Small intestine (tissue), 7 donors: ENCODE results near the gene PLK4. TPM values are rescaled to one million over a fixed set of nuclear protein-coding genes. Genes with fewer than 3 reads are reported as not detected.
"Not testable (repeated sequence)": the region's sequence is repeated elsewhere in the genome, so short reads cannot be mapped to it uniquely, and the experiment has no call there.

Experiments used
- DNase-seq, 2 donors: peaks; one replicate each; pipeline versions ENCODE4 v3.0.0 to v3.0.0-alpha.2; 2013
- FAIRE-seq: peaks from 2 replicates; lab custom pipeline; 2012; peaks lifted over from hg19 to GRCh38; lab: Jason Lieb, UNC
- H3K27ac ChIP-seq, 3 donors: one replicate each; pipeline ENCODE4 v1.5.1; 2013; ENCODE audit warnings: low read length in 2 of 3, mild to moderate bottlenecking in 2 of 3, control low read depth in 1 of 3, inconsistent platforms in 1 of 3, low read depth in 1 of 3, moderate library complexity in 1 of 3
- H3K27me3 ChIP-seq, 3 donors: one replicate each; pipeline ENCODE4 v1.6.1; 2013; ENCODE audit warnings: low read length in 3 of 3, inconsistent platforms in 1 of 3; ENCODE audit not compliant: control insufficient read depth in 3 of 3, insufficient read depth in 3 of 3
- H3K36me3 ChIP-seq, 3 donors: one replicate each; pipeline ENCODE4 v1.6.1; 2013; ENCODE audit warnings: low read length in 3 of 3, inconsistent platforms in 1 of 3, low read depth in 1 of 3, mild to moderate bottlenecking in 1 of 3, moderate library complexity in 1 of 3; ENCODE audit not compliant: control insufficient read depth in 3 of 3, insufficient read depth in 2 of 3
- H3K4me1 ChIP-seq, 3 donors: one replicate each; pipeline ENCODE4 v1.6.1; 2013; ENCODE audit warnings: low read length in 2 of 3, inconsistent platforms in 1 of 3, low read depth in 1 of 3, mild to moderate bottlenecking in 1 of 3, moderate library complexity in 1 of 3; ENCODE audit not compliant: control insufficient read depth in 3 of 3, insufficient read depth in 2 of 3
- H3K4me3 ChIP-seq, 3 donors: one replicate each; pipeline ENCODE4 v1.5.1; 2013; ENCODE audit warnings: low read length in 3 of 3, control low read depth in 1 of 3, inconsistent platforms in 1 of 3, low read depth in 1 of 3, mild to moderate bottlenecking in 1 of 3, moderate library complexity in 1 of 3
- H3K9me3 ChIP-seq, 2 donors: one replicate each; pipeline ENCODE4 v1.6.1; 2013; ENCODE audit warnings: low read depth in 1 of 2, low read length in 1 of 2; ENCODE audit not compliant: control insufficient read depth in 2 of 2, insufficient read depth in 1 of 2
- WGBS, 3 donors: extraction: QIAGEN DNeasy Blood & Tissue Kit; methylation state at CpG; one replicate each; pipeline ENCODE4 v1.1.7; 2013; 5-methylcytosine and 5-hydroxymethylcytosine counted together
- polyA plus RNA-seq, 4 donors: library from polyadenylated mRNA; stranded (reverse) in 3 of 4; unstranded in 1 of 4; fragments of 200-250 nt in 3 of 4; fragments of 120-200 nt in 1 of 4; gene quantifications; one replicate each; pipeline versions ENCODE4 v1.2.1 to v1.2.3, GENCODE V29; 2013
- donor health status: healthy with polysubstance abuse.
- donor health status: control.
- donor health status: control.
- donor health status: Bipolar disorder and iron deficiency.
- donor health status: healthy.

PLK4 gene
- polyA plus RNA-seq, 4 donors, result 1.1 to 9.5 (median 5.0) TPM

DNA sequence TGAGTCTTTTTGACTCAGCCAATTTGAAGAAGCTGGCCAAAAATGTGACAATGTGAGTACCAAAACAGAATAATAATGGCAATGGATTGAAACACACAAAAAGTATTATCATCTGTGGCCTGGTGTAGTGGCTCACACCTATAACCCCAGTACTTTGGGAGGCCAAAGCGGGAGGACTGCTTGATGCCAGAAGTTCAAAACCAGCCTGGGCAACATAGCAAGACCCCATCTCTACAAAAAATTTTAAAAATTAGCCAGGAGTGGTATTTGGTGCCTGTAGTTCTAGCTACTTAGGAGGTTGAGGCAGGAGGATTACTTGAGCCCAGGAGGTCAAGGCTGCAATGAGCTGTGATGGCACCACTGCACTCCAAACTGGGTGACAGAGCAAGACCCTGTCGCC, 41.5 kb downstream of the PLK4 start:
- 96 to 100% (median 100%) methylated on average over 2 of the region's 2 CpGs for WGBS, 3 donors
- no peaks in the 10 kb centered on the region for H3K27me3 ChIP-seq
- peaks cover 0 to 13% (median 9%) of the 10 kb centered on the region in 3 donors for H3K36me3 ChIP-seq
- H3K9me3 ChIP-seq, result no peaks in the 10 kb centered on the region
- DNase-seq, result no peak
- no peak for FAIRE-seq
- no peak overlapping the region for H3K4me3 ChIP-seq
- no peaks in the 10 kb centered on the region for H3K4me1 ChIP-seq
- no peak overlapping the region for H3K27ac ChIP-seq

GRCh38 chr4:127925720-127926119, 45.0 kb downstream of the PLK4 start:
- not testable (repeated sequence) for H3K4me1 ChIP-seq, H3K4me3 ChIP-seq, H3K27ac ChIP-seq, FAIRE-seq, DNase-seq, H3K9me3 ChIP-seq, H3K27me3 ChIP-seq
- peaks cover 0 to 18% (median 9%) of the 10 kb centered on the region in 3 donors for H3K36me3 ChIP-seq
- WGBS, 3 donors, result 98 to 100% (median 99%) methylated on average over 2 of the region's 2 CpGs

DNA sequence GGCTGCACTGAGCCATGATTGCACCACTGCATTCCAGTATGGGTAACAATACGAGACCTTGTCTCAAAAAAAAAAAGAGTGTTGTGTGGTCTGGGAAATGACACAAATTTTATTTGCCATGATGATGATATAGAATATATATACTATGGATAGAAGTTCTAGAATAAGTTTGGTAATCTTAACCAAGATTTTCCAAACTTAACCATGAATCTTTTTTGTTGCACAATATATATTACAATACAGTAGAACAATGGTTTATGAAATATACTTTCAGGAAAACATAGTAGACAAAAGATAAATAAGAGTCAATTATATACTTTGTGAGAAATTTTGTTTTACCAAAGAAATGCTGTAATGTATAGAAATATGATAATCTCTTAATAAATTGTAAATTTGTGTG, 49.5 kb downstream of the PLK4 start:
- Histone ChIP-seq H3K27me3 (no peaks in the 10 kb centered on the region), H3K4me3 (no peak overlapping the region), H3K27ac (no peak overlapping the region), H3K4me1 (no peaks in the 10 kb centered on the region), H3K9me3 (no peaks in the 10 kb centered on the region), H3K36me3 (peaks cover 0 to 24% (median 5%) of the 10 kb centered on the region in 3 donors)
- no peak for DNase-seq
- FAIRE-seq, result peak; percentile 39
- 96 to 100% (median 100%) methylated on average over 1 of the region's 1 CpG for WGBS, 3 donors

GRCh38 chr4:127931836-127932235, 51.1 kb downstream of the PLK4 start:
- not testable (repeated sequence) for H3K4me1 ChIP-seq, H3K9me3 ChIP-seq, H3K27me3 ChIP-seq, H3K4me3 ChIP-seq, H3K27ac ChIP-seq, FAIRE-seq, DNase-seq
- H3K36me3 ChIP-seq, result peaks cover 0 to 26% (median 5%) of the 10 kb centered on the region in 3 donors
- 91 to 94% (median 93%) methylated on average over 6 of the region's 6 CpGs for WGBS, 3 donors

DNA sequence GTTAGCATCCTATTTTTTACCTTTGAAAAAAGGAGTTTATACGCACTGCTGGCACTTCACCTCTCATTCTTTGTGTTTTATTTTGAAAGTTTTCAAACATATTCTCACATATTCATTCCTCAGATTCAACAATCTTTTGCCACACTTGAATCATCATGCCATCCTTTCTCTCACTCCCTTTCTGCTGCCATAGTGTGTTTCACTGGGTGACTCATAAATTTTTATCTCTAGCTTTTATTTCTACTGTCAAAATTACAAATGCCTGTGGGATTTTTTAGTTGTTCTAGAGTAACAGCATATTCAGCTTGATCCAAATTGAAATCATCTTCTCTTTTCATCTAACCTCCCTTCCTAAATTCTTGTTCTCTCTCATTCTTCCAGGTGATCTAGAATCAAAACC, 56.3 kb downstream of the PLK4 start:
- H3K4me1 ChIP-seq, result no peaks in the 10 kb centered on the region
- H3K27ac ChIP-seq, result no peak overlapping the region
- 97 to 100% (median 97%) methylated on average over 1 of the region's 1 CpG for WGBS, 3 donors
- no peaks in the 10 kb centered on the region for H3K9me3 ChIP-seq
- FAIRE-seq, result no peak
- DNase-seq, result no peak
- no peak overlapping the region for H3K4me3 ChIP-seq
- peaks cover 2 to 11% (median 3%) of the 10 kb centered on the region in 3 donors for H3K36me3 ChIP-seq
- no peaks in the 10 kb centered on the region for H3K27me3 ChIP-seq

Other genes with a start within 250 kb of the PLK4 start
- 1 to 10 TPM in 2 of 4 donors, under 1 TPM in 2; under 0.01 to 6.3 (median 0.92) TPM for gene INTU, start 247.9 kb upstream of the PLK4 start, polyA plus RNA-seq
- gene SLC25A31, start 150.5 kb upstream of the PLK4 start, polyA plus RNA-seq, result not detected
- gene HSPA4L, start 98.6 kb upstream of the PLK4 start, polyA plus RNA-seq, result 1 to 10 TPM in 2 of 4 donors, under 1 TPM in 2; 0.54 to 1.6 (median 1.00) TPM
- 10 to 100 TPM in 3 of 4 donors, 1 to 10 TPM in 1; 9.9 to 31.4 (median 15.7) TPM for gene MFSD8, start 84.3 kb downstream of the PLK4 start, polyA plus RNA-seq
- 10 to 100 TPM in 2 of 4 donors, 1 to 10 TPM in 2; 5.8 to 17.4 (median 10.0) TPM for gene ABHD18, start 84.5 kb downstream of the PLK4 start, polyA plus RNA-seq
- gene LARP1B, start 180.4 kb downstream of the PLK4 start, polyA plus RNA-seq, result 10 to 100 TPM; 18.4 to 24.5 (median 19.4) TPM